Mesothelial cell of epicardium (in vitro differentiated cells): ENCODE data around the gene BIN1. TPM values are rescaled to one million over a fixed set of nuclear protein-coding genes. Genes with fewer than 3 reads are reported as not detected.

ENCODE experiments used
- DNase-seq, 2 experiments: peaks; one replicate each; pipeline ENCODE4 v3.0.0; 2021; ENCODE audit warnings: low spot score in 2 of 2; ENCODE audit not compliant: unreplicated experiment in 2 of 2
- H3K27ac Mint-ChIP-seq: 2 replicates; pipeline ENCODE4 v1.8.0; 2021; ENCODE audit warnings: mixed read lengths
- H3K27me3 Mint-ChIP-seq: 2 replicates; pipeline ENCODE4 v1.8.0; 2021; ENCODE audit warnings: low read depth, mixed read lengths
- H3K36me3 Mint-ChIP-seq: 2 replicates; pipeline ENCODE4 v1.8.0; 2021; ENCODE audit warnings: mixed read lengths
- H3K4me1 Mint-ChIP-seq: 2 replicates; pipeline ENCODE4 v1.8.0; 2021; ENCODE audit warnings: mixed read lengths
- H3K4me3 Mint-ChIP-seq: 2 replicates; pipeline ENCODE4 v1.8.0; 2021; ENCODE audit warnings: mild to moderate bottlenecking, moderate library complexity, mixed read lengths
- H3K9me3 Mint-ChIP-seq: 2 replicates; pipeline ENCODE4 v1.8.0; 2021; ENCODE audit warnings: mixed read lengths
- CTCF ChIP-seq: fragments of 200-600 bp; sonication (generic); IDR thresholded peaks from one replicate; pipeline ENCODE4 v1.5.0; 2021; ENCODE audit warnings: antibody characterized with exemption; ENCODE audit not compliant: unreplicated experiment
- total RNA-seq: library from RNA; stranded (reverse); gene quantifications from 3 replicates; pipeline ENCODE4 v1.2.1, GENCODE V29; 2021

Gene BIN1
- total RNA-seq, 1 donor from 2014 or later = 45.7 TPM

- H3K9me3 Mint-ChIP-seq = no peaks in the 10 kb centered on the region
- H3K27me3 Mint-ChIP-seq = no peaks in the 10 kb centered on the region
- DNase-seq = no peak
- H3K4me1 Mint-ChIP-seq = peaks cover 51% of the 10 kb centered on the region
- peak overlapping the region; percentile 47 for H3K27ac Mint-ChIP-seq
- no peaks in the 10 kb centered on the region for H3K36me3 Mint-ChIP-seq
- TF ChIP-seq CTCF = no peak
- no peak overlapping the region for H3K4me3 Mint-ChIP-seq
These were observed 8.9 kb downstream of the BIN1 start for GRCh38 chr2:127097841-127098651.

DNA sequence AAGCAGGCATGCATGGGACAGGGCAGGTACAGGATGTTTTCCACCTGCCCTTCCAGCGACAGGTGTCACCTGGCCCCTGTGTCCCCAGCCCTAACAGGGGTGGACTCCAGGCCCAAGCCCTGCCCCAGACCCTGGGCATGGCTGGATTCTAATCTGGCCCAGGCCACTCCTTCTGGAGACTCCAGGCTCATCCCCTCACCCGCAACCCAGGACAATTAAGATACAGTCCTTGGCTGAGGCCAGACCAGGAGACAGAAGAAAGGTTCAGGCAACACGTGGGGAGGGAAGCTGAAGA lies 9.5 kb downstream of the BIN1 start:
- Mint-ChIP-seq H3K27me3 (no peaks in the 10 kb centered on the region), H3K4me1 (peaks cover 52% of the 10 kb centered on the region), H3K27ac (no peak overlapping the region), H3K4me3 (no peak overlapping the region), H3K9me3 (no peaks in the 10 kb centered on the region), H3K36me3 (no peaks in the 10 kb centered on the region)
- TF ChIP-seq CTCF = no peak
- no peak for DNase-seq

DNA sequence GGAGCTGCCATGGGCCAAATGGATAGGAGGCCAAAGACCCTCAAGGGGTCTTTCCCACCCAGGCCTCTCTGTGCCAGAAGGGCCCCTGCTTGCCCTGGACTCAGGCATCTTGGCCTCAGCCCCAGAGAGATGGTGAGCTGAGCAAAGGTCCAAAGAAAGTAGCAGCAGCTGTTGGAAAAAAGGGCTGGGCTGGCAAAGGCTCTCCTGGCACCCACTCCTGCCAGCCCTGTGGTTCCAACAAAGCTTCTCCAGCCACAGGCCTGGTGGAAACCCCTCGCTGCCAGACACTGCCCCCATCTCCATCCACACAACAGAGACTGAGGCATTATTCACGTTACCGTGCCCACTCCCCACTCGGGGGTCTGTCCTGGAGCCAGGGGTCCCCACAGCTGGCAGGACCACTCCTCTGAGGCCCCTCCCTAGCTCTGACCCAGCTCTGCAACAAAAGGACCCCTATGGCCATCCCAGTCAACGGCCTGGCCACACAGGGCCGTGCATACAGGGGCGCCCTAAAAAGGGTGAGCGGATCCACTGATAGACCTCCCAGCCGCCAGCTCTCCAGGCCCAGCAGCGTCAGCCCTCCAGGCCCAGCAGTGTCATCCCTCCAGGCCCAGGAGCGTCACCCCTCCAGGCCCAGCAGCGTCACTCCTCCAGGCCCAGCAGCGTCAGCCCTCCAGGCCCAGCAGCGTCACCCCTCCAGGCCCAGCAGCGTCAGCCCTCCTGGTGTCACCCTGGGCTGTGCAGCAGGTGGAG lies 10.1 kb downstream of the BIN1 start:
- no peaks in the 10 kb centered on the region for H3K36me3 Mint-ChIP-seq
- no peak overlapping the region for H3K27ac Mint-ChIP-seq
- no peaks in the 10 kb centered on the region for H3K9me3 Mint-ChIP-seq
- no peak for DNase-seq
- H3K27me3 Mint-ChIP-seq = no peaks in the 10 kb centered on the region
- no peak for TF ChIP-seq CTCF
- peaks cover 52% of the 10 kb centered on the region for H3K4me1 Mint-ChIP-seq
- no peak overlapping the region for H3K4me3 Mint-ChIP-seq

- Mint-ChIP-seq H3K27ac (peak overlapping the region; percentile 14), H3K36me3 (no peaks in the 10 kb centered on the region), H3K9me3 (no peaks in the 10 kb centered on the region), H3K27me3 (no peaks in the 10 kb centered on the region), H3K4me3 (no peak overlapping the region), H3K4me1 (peaks cover 50% of the 10 kb centered on the region)
- no peak for DNase-seq
- no peak for TF ChIP-seq CTCF
These were observed 10.7 kb downstream of the BIN1 start for GRCh38 chr2:127096280-127096679.

DNA sequence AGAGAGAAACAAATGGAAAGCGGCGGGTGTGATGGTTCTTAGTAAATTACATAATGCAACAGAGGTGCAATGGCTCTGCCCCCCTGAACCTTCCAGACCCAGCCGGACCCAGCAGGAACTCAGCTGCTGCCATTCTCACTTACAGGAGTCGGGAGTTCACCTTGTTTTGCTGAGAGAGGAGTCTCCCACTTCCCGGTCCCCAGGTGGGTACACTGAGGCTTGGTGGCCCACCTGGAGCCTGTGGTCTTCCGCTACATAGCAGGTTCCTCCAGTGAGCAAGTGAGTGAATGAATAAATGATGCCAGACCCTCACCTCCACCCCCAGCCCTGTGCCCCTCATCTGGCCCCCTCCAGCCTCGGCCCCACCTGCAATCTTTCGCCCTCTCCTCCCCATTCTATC lies 11.2 kb downstream of the BIN1 start:
- TF ChIP-seq CTCF = no peak
- DNase-seq = no peak
- Mint-ChIP-seq H3K27ac (no peak overlapping the region), H3K4me1 (peaks cover 49% of the 10 kb centered on the region), H3K27me3 (no peaks in the 10 kb centered on the region), H3K9me3 (no peaks in the 10 kb centered on the region), H3K4me3 (no peak overlapping the region), H3K36me3 (no peaks in the 10 kb centered on the region)
